ENCODE data around the gene CSF1R.

DNA sequence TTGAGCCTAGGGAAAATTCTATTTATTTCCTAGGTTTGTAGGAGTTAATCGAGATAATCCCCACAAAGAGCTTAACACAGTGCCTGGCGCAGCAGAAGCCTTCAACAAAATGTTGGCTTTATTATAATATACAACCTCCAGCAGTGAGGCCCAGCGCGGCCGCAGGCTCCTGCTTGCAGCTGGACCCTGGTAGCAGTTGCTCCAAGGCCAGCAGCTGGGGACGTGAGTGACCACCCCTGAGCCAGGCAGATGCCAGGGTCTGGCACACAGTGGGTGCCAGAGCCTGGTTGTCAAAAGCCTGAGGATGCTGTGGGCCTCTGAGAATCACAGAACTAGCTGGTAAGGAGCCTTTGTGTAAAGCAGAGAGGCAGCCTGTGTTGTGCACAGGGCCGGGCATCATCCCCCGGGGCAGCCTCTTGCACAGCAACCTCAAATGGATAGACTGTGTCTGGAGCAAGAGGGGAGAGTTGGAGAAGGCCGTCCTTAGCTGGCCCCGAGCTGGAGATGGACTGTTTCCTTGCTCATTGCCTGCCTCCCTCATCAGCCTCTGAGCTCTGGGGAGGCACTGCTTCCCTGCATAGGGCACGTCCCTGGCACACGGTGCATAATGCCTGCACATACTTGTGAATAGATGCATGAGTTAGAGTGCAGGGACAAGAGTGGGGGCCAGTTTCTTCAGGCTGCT, 17.3 kb downstream of the CSF1R start:
- TF ChIP-seq, protein P1, sequence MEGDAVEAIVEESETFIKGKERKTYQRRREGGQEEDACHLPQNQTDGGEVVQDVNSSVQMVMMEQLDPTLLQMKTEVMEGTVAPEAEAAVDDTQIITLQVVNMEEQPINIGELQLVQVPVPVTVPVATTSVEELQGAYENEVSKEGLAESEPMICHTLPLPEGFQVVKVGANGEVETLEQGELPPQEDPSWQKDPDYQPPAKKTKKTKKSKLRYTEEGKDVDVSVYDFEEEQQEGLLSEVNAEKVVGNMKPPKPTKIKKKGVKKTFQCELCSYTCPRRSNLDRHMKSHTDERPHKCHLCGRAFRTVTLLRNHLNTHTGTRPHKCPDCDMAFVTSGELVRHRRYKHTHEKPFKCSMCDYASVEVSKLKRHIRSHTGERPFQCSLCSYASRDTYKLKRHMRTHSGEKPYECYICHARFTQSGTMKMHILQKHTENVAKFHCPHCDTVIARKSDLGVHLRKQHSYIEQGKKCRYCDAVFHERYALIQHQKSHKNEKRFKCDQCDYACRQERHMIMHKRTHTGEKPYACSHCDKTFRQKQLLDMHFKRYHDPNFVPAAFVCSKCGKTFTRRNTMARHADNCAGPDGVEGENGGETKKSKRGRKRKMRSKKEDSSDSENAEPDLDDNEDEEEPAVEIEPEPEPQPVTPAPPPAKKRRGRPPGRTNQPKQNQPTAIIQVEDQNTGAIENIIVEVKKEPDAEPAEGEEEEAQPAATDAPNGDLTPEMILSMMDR (conservative IDR thresholded peaks at IDR 0.05) = no peak
- no peak for TF ChIP-seq ZFX (IDR thresholded peaks at IDR 0.05)

Measured in C4-2B (cell line).